ENCODE data around the gene TRANK1.

Gene TRANK1

GRCh38 chr3:36926292-36926897 lies 18.5 kb downstream of the TRANK1 start:
- no peak for DNase-seq (ENCODE audit: low read depth in 1 of 2, low spot score in 1 of 2)
- Histone ChIP-seq H3K4me3 (replicated peaks; ENCODE audit: insufficient read depth, low read length) (no peak overlapping the region), H3K27ac (replicated peaks) (no peak overlapping the region), H3K27me3 (ENCODE audit: insufficient read depth, poor library complexity, severe bottlenecking) (no peaks in the 10 kb centered on the region)
- TF ChIP-seq POLR2AphosphoS5 (IDR thresholded peaks at IDR 0.05; ENCODE audit: low read depth), result no peak
- no peak for TF ChIP-seq GABPA (IDR thresholded peaks at IDR 0.05; ENCODE audit: low read depth)
- no peak for TF ChIP-seq REST (IDR thresholded peaks at IDR 0.05; ENCODE audit: insufficient replicate concordance, low read depth)
- no peak for TF ChIP-seq CTCF (IDR thresholded peaks at IDR 0.05; ENCODE audit: insufficient read depth, low read length)
- no peak for TF ChIP-seq SPI1 (IDR thresholded peaks at IDR 0.05; ENCODE audit: borderline replicate concordance, low read depth)

GRCh38 chr3:36924744-36925521 lies 19.9 kb downstream of the TRANK1 start:
- DNase-seq (ENCODE audit: low read depth in 1 of 2, low spot score in 1 of 2), result no peak
- Histone ChIP-seq H3K27ac (replicated peaks) (peak overlapping the region; percentile 55), H3K27me3 (ENCODE audit: insufficient read depth, poor library complexity, severe bottlenecking) (no peaks in the 10 kb centered on the region), H3K4me3 (replicated peaks; ENCODE audit: insufficient read depth, low read length) (no peak overlapping the region)
- TF ChIP-seq CTCF (IDR thresholded peaks at IDR 0.05; ENCODE audit: insufficient read depth, low read length) (no peak), REST (IDR thresholded peaks at IDR 0.05; ENCODE audit: insufficient replicate concordance, low read depth) (no peak), POLR2AphosphoS5 (IDR thresholded peaks at IDR 0.05; ENCODE audit: low read depth) (no peak), GABPA (IDR thresholded peaks at IDR 0.05; ENCODE audit: low read depth) (no peak), SPI1 (IDR thresholded peaks at IDR 0.05; ENCODE audit: borderline replicate concordance, low read depth) (no peak)

- Histone ChIP-seq H3K27me3 (ENCODE audit: insufficient read depth, poor library complexity, severe bottlenecking) (no peaks in the 10 kb centered on the region), H3K27ac (replicated peaks) (peak overlapping the region; percentile 55), H3K4me3 (replicated peaks; ENCODE audit: insufficient read depth, low read length) (no peak overlapping the region)
- no peak for TF ChIP-seq SPI1 (IDR thresholded peaks at IDR 0.05; ENCODE audit: borderline replicate concordance, low read depth)
- TF ChIP-seq CTCF (IDR thresholded peaks at IDR 0.05; ENCODE audit: insufficient read depth, low read length), result no peak
- no peak for TF ChIP-seq REST (IDR thresholded peaks at IDR 0.05; ENCODE audit: insufficient replicate concordance, low read depth)
- TF ChIP-seq GABPA (IDR thresholded peaks at IDR 0.05; ENCODE audit: low read depth), result no peak
- no peak for TF ChIP-seq POLR2AphosphoS5 (IDR thresholded peaks at IDR 0.05; ENCODE audit: low read depth)
- DNase-seq (ENCODE audit: low read depth in 1 of 2, low spot score in 1 of 2), result no peak
These were observed 20.7 kb downstream of the TRANK1 start for GRCh38 chr3:36923981-36924743.
